ENCODE data around the gene CALML5. TPM values are rescaled to one million over a fixed set of nuclear protein-coding genes. Genes with fewer than 3 reads are reported as not detected.
"Not testable (repeated sequence)": the region's sequence is repeated elsewhere in the genome, so short reads cannot be mapped to it uniquely, and the experiment has no call there.

The CALML5 gene
- total RNA-seq, 4 donors from 2014 or later: not detected

DNA sequence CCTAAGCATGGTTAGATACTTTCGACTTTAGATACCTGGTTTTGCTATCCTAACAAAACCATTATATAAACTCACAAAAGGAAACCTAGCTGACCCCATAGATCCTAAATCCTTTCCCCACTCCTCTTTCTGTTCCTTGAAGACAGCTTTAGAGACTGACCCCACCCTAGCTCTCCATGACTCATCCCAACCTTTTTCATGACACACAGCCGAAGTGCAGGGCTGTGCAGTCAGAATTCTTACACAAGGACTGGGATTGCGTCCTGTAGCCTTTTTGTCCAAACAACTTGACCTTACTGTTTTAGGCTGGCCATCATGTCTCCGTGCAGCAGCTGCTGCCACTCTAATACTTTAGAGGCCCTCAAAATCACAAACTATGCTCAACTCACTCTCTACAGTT, 24.7 kb downstream of the CALML5 start:
- in situ Hi-C loops (cut with MboI; ENCODE audit: low pct_ligation_motif_present in 1 of 4, low pct_unique_long_range_greater_than_20kb in 1 of 4, low sequenced_read_pairs in 3 of 4); H3K27ac ChIP-seq; H3K9me3 ChIP-seq; H3K4me1 ChIP-seq; H3K36me3 ChIP-seq; DNase-seq; intact Hi-C loops (cut with DNase I; ENCODE audit: low total_unique reads); H3K4me3 ChIP-seq; H3K27me3 ChIP-seq: not testable (repeated sequence)
- 82 to 84% methylated on average over 3 to 4 of the region's 4 CpGs for WGBS, 2 donors (ENCODE audit: low coverage in 1 of 2)
- TF ChIP-seq POLR2AphosphoS5 (IDR thresholded peaks at IDR 0.05): peak in 1 of 3 donors; percentile 21

GRCh38 chr10:5470062-5470751, 29.2 kb downstream of the CALML5 start:
- 95% methylated on average over 13 of the region's 15 CpGs; no CpG with 5 or more reads in 1 of the 2 donors for WGBS, 2 donors (ENCODE audit: low coverage in 1 of 2)
- Histone ChIP-seq H3K27me3 (no peaks in the 10 kb centered on the region), H3K4me1 (peaks cover 22 to 31% (median 29%) of the 10 kb centered on the region in 4 donors), H3K9me3 (no peaks in the 10 kb centered on the region), H3K4me3 (no peak overlapping the region), H3K36me3 (no peaks in the 10 kb centered on the region), H3K27ac (no peak overlapping the region)
- DNase-seq: no peak
- intact Hi-C loops (cut with DNase I; ENCODE audit: low total_unique reads) (no loop called here), in situ Hi-C loops (cut with MboI; ENCODE audit: low pct_ligation_motif_present in 1 of 4, low pct_unique_long_range_greater_than_20kb in 1 of 4, low sequenced_read_pairs in 3 of 4) (no loop called here)
- TF ChIP-seq POLR2A (IDR thresholded peaks at IDR 0.05): no peak
- no peak for TF ChIP-seq EP300 (IDR thresholded peaks at IDR 0.05; ENCODE audit: low read depth)
- TF ChIP-seq, protein P1, sequence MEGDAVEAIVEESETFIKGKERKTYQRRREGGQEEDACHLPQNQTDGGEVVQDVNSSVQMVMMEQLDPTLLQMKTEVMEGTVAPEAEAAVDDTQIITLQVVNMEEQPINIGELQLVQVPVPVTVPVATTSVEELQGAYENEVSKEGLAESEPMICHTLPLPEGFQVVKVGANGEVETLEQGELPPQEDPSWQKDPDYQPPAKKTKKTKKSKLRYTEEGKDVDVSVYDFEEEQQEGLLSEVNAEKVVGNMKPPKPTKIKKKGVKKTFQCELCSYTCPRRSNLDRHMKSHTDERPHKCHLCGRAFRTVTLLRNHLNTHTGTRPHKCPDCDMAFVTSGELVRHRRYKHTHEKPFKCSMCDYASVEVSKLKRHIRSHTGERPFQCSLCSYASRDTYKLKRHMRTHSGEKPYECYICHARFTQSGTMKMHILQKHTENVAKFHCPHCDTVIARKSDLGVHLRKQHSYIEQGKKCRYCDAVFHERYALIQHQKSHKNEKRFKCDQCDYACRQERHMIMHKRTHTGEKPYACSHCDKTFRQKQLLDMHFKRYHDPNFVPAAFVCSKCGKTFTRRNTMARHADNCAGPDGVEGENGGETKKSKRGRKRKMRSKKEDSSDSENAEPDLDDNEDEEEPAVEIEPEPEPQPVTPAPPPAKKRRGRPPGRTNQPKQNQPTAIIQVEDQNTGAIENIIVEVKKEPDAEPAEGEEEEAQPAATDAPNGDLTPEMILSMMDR (IDR thresholded peaks at IDR 0.05): no peak
- no peak for TF ChIP-seq POLR2AphosphoS5 (IDR thresholded peaks at IDR 0.05)

GRCh38 chr10:5469353-5470061, 29.9 kb downstream of the CALML5 start:
- Histone ChIP-seq H3K9me3 (no peaks in the 10 kb centered on the region), H3K27me3 (no peaks in the 10 kb centered on the region), H3K4me1 (peaks cover 22 to 35% (median 31%) of the 10 kb centered on the region in 4 donors), H3K4me3 (no peak overlapping the region), H3K36me3 (no peaks in the 10 kb centered on the region), H3K27ac (no peak overlapping the region)
- TF ChIP-seq POLR2AphosphoS5 (IDR thresholded peaks at IDR 0.05) (no peak), POLR2A (IDR thresholded peaks at IDR 0.05) (no peak), EP300 (IDR thresholded peaks at IDR 0.05; ENCODE audit: low read depth) (no peak)
- TF ChIP-seq, protein P1 (IDR thresholded peaks at IDR 0.05): no peak
- no peak for DNase-seq
- intact Hi-C loops (cut with DNase I; ENCODE audit: low total_unique reads): no loop called here
- in situ Hi-C loops (cut with MboI; ENCODE audit: low pct_ligation_motif_present in 1 of 4, low pct_unique_long_range_greater_than_20kb in 1 of 4, low sequenced_read_pairs in 3 of 4): no loop called here
- WGBS, 2 donors (ENCODE audit: low coverage in 1 of 2): 86% methylated on average over 15 of the region's 15 CpGs; no CpG with 5 or more reads in 1 of the 2 donors

GRCh38 chr10:5468262-5469106, 30.9 kb downstream of the CALML5 start:
- H3K27ac ChIP-seq: peak overlapping the region; percentile 87 to 90 (median 88)
- peaks cover 22 to 35% (median 31%) of the 10 kb centered on the region in 4 donors for H3K4me1 ChIP-seq
- intact Hi-C loops (cut with DNase I; ENCODE audit: low total_unique reads) (no loop called here), in situ Hi-C loops (cut with MboI; ENCODE audit: low pct_ligation_motif_present in 1 of 4, low pct_unique_long_range_greater_than_20kb in 1 of 4, low sequenced_read_pairs in 3 of 4) (no loop called here)
- no peaks in the 10 kb centered on the region for H3K36me3 ChIP-seq
- no peak overlapping the region for H3K4me3 ChIP-seq
- DNase-seq: no peak
- no peaks in the 10 kb centered on the region for H3K27me3 ChIP-seq
- H3K9me3 ChIP-seq: no peaks in the 10 kb centered on the region
- 90 to 92% methylated on average over 2 to 8 of the region's 8 CpGs for WGBS, 2 donors (ENCODE audit: low coverage in 1 of 2)
- TF ChIP-seq POLR2AphosphoS5 (IDR thresholded peaks at IDR 0.05) (no peak), EP300 (IDR thresholded peaks at IDR 0.05; ENCODE audit: low read depth) (no peak), POLR2A (IDR thresholded peaks at IDR 0.05) (no peak)
- TF ChIP-seq, protein P1 (IDR thresholded peaks at IDR 0.05): no peak

Measured in transverse colon (tissue), 4 donors.